Endodermal cell (in vitro differentiated cells): ENCODE measurements around the gene GNPDA2. TPM values are rescaled to one million over a fixed set of nuclear protein-coding genes. Genes with fewer than 3 reads are reported as not detected.

Experiments
- DNase-seq: peaks from one replicate; pipeline ENCODE4 v3.0.0-alpha.2; 2017
- H3K27ac ChIP-seq: 2 replicates; pipeline ENCODE4 v1.5.1; 2013; ENCODE audit warnings: mild to moderate bottlenecking, low read depth, low read length, moderate library complexity
- H3K27me3 ChIP-seq: 2 replicates; pipeline ENCODE4 v1.6.1; 2013; ENCODE audit warnings: mild to moderate bottlenecking, low read length, moderate library complexity; ENCODE audit not compliant: insufficient read depth, control insufficient read depth, poor library complexity, severe bottlenecking
- H3K36me3 ChIP-seq: 2 replicates; pipeline ENCODE4 v1.7.0; 2013; ENCODE audit warnings: mild to moderate bottlenecking, low read length, moderate library complexity; ENCODE audit not compliant: control insufficient read depth, insufficient read depth
- H3K4me1 ChIP-seq: one replicate; pipeline ENCODE4 v1.7.0; 2013; ENCODE audit warnings: low read length; ENCODE audit not compliant: control insufficient read depth, insufficient read depth
- H3K4me3 ChIP-seq: 2 replicates; pipeline ENCODE4 v1.5.1; 2013; ENCODE audit warnings: mild to moderate bottlenecking, low read length, moderate library complexity
- H3K9ac ChIP-seq: 2 replicates; pipeline ENCODE4 v1.6.1; 2013; ENCODE audit warnings: mild to moderate bottlenecking, low read length, moderate library complexity; ENCODE audit not compliant: poor library complexity, severe bottlenecking; ENCODE audit errors: extremely low read depth
- H3K9me3 ChIP-seq: 2 replicates; pipeline ENCODE4 v1.6.1; 2013; ENCODE audit warnings: mild to moderate bottlenecking, low read length, moderate library complexity; ENCODE audit not compliant: control insufficient read depth
- H3K27ac Mint-ChIP-seq: 2 replicates; pipeline ENCODE4 v1.8.0; 2020; ENCODE audit warnings: mixed read lengths
- H3K27me3 Mint-ChIP-seq: 2 replicates; pipeline ENCODE4 v1.8.0; 2021; ENCODE audit warnings: mild to moderate bottlenecking, mixed read lengths; ENCODE audit not compliant: insufficient read depth
- H3K36me3 Mint-ChIP-seq: 2 replicates; pipeline ENCODE4 v1.8.0; 2020; ENCODE audit warnings: low read depth, mixed read lengths
- H3K4me1 Mint-ChIP-seq: 2 replicates; pipeline ENCODE4 v1.8.0; 2020; ENCODE audit warnings: mixed read lengths
- H3K4me3 Mint-ChIP-seq: 2 replicates; pipeline ENCODE4 v1.8.0; 2020; ENCODE audit warnings: mild to moderate bottlenecking, moderate library complexity, mixed read lengths
- H3K9me3 Mint-ChIP-seq: 2 replicates; pipeline ENCODE4 v1.8.0; 2020; ENCODE audit warnings: mild to moderate bottlenecking, mixed read lengths
- CTCF ChIP-seq: fragments of 200-600 bp; sonication (generic); conservative IDR thresholded peaks from 2 replicates; pipeline ENCODE4 v1.5.0; 2021; ENCODE audit warnings: antibody characterized with exemption, mild to moderate bottlenecking
- WGBS, 2 experiments: methylation state at CpG; one replicate each; pipeline versions ENCODE4 v1.1.5 to v1.1.7; 2013; ENCODE audit warnings: missing lambda C conversion rate in 2 of 2, mixed read lengths in 1 of 2; ENCODE audit not compliant: insufficient coverage in 1 of 2, insufficient read length in 1 of 2; 5-methylcytosine and 5-hydroxymethylcytosine counted together
- total RNA-seq, 2 donors: library from RNA; stranded (reverse); fragmentation: NEBNext Ultra II Directional in 1 of 2; extraction: Animal tissue kit (Norgen Biotek cat#: 25700) in 1 of 2; gene quantifications; 2 replicates in 1 of 2; 3 replicates in 1 of 2; pipeline ENCODE4 v1.2.1, GENCODE V29; 2021

Gene GNPDA2
- total RNA-seq, 2 donors from 2014 or later, result 7.2 to 10.2 TPM

DNA sequence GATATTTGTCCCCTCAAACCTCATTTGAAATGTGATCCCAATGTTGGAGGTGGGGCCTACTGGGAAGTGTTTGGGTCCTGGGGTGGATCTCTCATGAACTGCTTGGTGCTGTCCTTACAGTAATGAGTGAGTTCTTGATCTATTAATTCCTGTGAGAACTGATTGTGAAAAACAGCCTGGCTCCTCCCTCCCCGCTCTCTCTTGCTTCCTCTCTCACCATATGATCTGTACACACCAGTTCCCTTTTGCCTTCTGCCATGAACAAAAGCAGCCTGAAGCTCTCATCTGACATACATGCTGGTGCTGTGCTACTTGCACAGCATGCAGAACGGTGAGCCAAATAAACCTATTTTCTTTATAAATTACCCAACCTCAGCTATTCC lies 63.7 kb downstream of the GNPDA2 start:
- WGBS, 2 experiments, result 45 to 83% methylated on average over 1 to 2 of the region's 2 CpGs
- no peaks in the 10 kb centered on the region for H3K9me3 Mint-ChIP-seq
- H3K4me1 ChIP-seq, result no peaks in the 10 kb centered on the region
- no peak overlapping the region for H3K9ac ChIP-seq
- H3K4me3 ChIP-seq, result no peak overlapping the region
- no peaks in the 10 kb centered on the region for H3K36me3 ChIP-seq
- peaks cover 2% of the 10 kb centered on the region for H3K27me3 ChIP-seq
- no peaks in the 10 kb centered on the region for H3K9me3 ChIP-seq
- H3K27me3 Mint-ChIP-seq, result no peaks in the 10 kb centered on the region
- H3K36me3 Mint-ChIP-seq, result no peaks in the 10 kb centered on the region
- H3K27ac Mint-ChIP-seq, result no peak overlapping the region
- no peak for TF ChIP-seq CTCF
- H3K27ac ChIP-seq, result no peak overlapping the region
- DNase-seq, result no peak
- no peak overlapping the region for H3K4me3 Mint-ChIP-seq
- peaks cover 11% of the 10 kb centered on the region for H3K4me1 Mint-ChIP-seq

DNA sequence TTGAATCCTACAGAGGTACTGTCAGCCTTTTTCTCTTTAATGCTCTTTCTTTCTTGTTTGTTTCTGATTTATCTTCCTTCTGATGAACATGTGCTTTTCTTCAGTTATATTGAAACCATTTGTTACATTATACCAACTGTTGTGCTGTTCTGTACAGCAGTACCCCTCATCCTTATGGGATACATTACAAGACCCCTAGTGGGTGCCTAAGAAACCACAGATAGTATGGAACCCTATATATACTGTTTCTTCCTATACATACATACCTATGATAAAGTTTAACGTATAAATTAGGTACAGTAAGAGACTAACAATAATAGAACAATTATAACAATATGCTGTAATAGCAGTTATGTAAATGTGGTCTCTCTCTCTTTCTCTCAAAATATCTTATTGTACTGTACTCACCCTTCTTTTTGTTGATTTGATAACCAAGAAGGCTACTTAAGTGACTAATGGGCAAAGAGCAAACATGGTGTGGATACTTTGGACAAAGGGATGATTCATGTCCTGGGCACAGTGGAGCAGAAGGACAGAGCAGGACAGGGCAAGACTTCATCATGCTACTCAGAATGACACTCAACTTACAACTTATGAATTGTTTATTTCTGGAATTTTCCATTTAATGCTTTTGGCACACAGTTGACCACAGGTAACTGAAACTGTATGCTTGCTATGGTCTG lies 64.3 kb downstream of the GNPDA2 start:
- no peak overlapping the region for H3K9ac ChIP-seq
- H3K9me3 ChIP-seq, result no peaks in the 10 kb centered on the region
- no peak for DNase-seq
- H3K27ac ChIP-seq, result no peak overlapping the region
- WGBS, 2 experiments, result no CpG with 5 or more reads among the region's 1 CpG
- H3K27me3 ChIP-seq, result no peaks in the 10 kb centered on the region
- Mint-ChIP-seq H3K27ac (no peak overlapping the region), H3K36me3 (no peaks in the 10 kb centered on the region), H3K27me3 (no peaks in the 10 kb centered on the region), H3K4me1 (peaks cover 11% of the 10 kb centered on the region), H3K9me3 (no peaks in the 10 kb centered on the region), H3K4me3 (no peak overlapping the region)
- no peaks in the 10 kb centered on the region for H3K4me1 ChIP-seq
- H3K4me3 ChIP-seq, result no peak overlapping the region
- peak; percentile 47 for TF ChIP-seq CTCF
- no peaks in the 10 kb centered on the region for H3K36me3 ChIP-seq

DNA sequence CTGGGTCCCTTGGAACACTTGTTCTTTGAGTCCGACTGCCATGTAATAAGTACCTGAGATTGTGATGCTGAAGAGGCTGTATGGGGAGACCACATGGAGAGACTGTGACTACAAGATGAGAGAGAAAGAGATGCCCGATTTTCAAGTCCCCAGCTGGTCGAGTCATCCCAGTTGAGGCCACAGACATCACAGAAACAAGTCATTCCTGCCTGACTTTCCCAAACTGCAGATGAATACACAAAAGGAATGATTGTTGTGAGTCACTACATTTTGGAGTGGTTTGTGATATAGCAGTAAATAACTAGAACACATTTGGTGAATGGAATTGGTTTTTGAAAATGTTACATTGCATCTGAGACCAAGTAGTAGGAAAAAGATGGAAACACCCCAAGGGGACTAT lies 66.0 kb downstream of the GNPDA2 start:
- TF ChIP-seq CTCF, result no peak
- Histone ChIP-seq H3K27me3 (peaks cover under 1% of the 10 kb centered on the region), H3K9ac (no peak overlapping the region), H3K27ac (no peak overlapping the region), H3K4me3 (no peak overlapping the region), H3K36me3 (no peaks in the 10 kb centered on the region), H3K9me3 (no peaks in the 10 kb centered on the region), H3K4me1 (no peaks in the 10 kb centered on the region)
- no peak for DNase-seq
- Mint-ChIP-seq H3K4me3 (no peak overlapping the region), H3K27me3 (no peaks in the 10 kb centered on the region), H3K27ac (no peak overlapping the region), H3K9me3 (no peaks in the 10 kb centered on the region), H3K4me1 (peaks cover 11% of the 10 kb centered on the region), H3K36me3 (no peaks in the 10 kb centered on the region)
- WGBS, 2 experiments, result 45 to 81% methylated on average over 2 to 3 of the region's 3 CpGs
